Glutamatergic neuron (in vitro differentiated cells): ENCODE data around the gene OR5H1. TPM values are rescaled to one million over a fixed set of nuclear protein-coding genes. Genes with fewer than 3 reads are reported as not detected.
"Not testable (repeated sequence)": the region's sequence is repeated elsewhere in the genome, so short reads cannot be mapped to it uniquely, and the experiment has no call there.

Source experiments
- DNase-seq: peaks from one replicate; pipeline ENCODE4 v3.0.0; 2022
- H3K27ac Mint-ChIP-seq: one replicate; pipeline ENCODE4 v1.8.0; 2020; ENCODE audit warnings: mild to moderate bottlenecking, mixed read lengths, inconsistent platforms; ENCODE audit not compliant: unreplicated experiment
- H3K27me3 Mint-ChIP-seq: one replicate; pipeline ENCODE4 v1.8.0; 2020; ENCODE audit warnings: mild to moderate bottlenecking, moderate library complexity, mixed read lengths, inconsistent platforms; ENCODE audit not compliant: unreplicated experiment
- H3K36me3 Mint-ChIP-seq: one replicate; pipeline ENCODE4 v1.8.0; 2020; ENCODE audit warnings: mild to moderate bottlenecking, mixed read lengths, inconsistent platforms; ENCODE audit not compliant: unreplicated experiment
- H3K4me1 Mint-ChIP-seq: one replicate; pipeline ENCODE4 v1.8.0; 2020; ENCODE audit warnings: mild to moderate bottlenecking, low read depth, mixed read lengths, inconsistent platforms; ENCODE audit not compliant: unreplicated experiment
- H3K4me3 Mint-ChIP-seq: one replicate; pipeline ENCODE4 v1.8.0; 2020; ENCODE audit warnings: mild to moderate bottlenecking, mixed read lengths, inconsistent platforms; ENCODE audit not compliant: unreplicated experiment
- H3K9me3 Mint-ChIP-seq: one replicate; pipeline ENCODE4 v1.8.0; 2020; ENCODE audit warnings: mild to moderate bottlenecking, moderate library complexity, mixed read lengths, inconsistent platforms; ENCODE audit not compliant: unreplicated experiment
- CTCF ChIP-seq: fragments of 200-600 bp; sonication (generic); IDR thresholded peaks from one replicate; pipeline ENCODE4 v1.5.0; 2021; ENCODE audit not compliant: partially characterized antibody, unreplicated experiment
- total RNA-seq: library from RNA; stranded (reverse); fragmentation: NEBNext Ultra II Directional; extraction: Animal tissue kit (Norgen Biotek cat#: 25700); gene quantifications from one replicate; pipeline ENCODE4 v1.2.1, GENCODE V29; 2021; ENCODE audit not compliant: unreplicated experiment

OR5H1 gene
- total RNA-seq, 1 donor from 2014 or later: not detected

DNA sequence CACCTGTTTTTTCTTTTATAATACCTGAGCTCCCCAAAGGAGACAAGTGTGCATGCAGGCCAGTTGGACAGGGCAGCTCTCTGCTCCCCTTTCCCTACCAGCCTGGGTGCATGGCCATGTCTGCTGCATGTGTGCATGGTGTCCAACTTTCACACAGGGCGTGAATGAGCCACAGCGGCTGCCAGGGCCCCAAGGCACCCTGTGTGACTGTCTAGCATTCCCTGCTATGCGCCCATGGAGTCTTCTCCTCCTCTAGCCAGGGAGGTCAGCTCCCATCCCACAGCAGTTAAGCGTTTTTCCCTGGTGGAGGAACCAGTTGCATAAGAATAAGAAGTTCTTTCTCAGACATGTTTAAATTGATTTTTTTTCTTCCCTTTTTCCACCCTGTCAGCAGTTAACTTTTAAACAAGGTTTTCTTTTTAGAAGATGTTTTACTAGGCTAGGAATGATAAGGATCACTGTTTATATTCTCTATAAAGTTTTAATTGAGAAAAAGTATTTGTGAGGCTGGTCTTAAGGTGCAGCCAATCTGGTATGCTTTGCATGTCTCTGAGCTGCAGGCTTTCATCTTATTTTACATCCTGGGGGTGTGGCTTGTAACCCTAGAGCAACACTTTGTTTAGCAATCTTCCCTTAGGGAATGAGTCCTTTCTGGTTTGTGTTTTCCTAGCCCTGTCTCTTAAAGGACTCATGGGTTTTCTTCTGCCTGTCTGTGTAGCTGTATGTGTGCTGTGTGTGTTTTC, 20.5 kb upstream of the OR5H1 start:
- H3K9me3 Mint-ChIP-seq: peaks cover 2% of the 10 kb centered on the region
- no peak overlapping the region for H3K27ac Mint-ChIP-seq
- no peaks in the 10 kb centered on the region for H3K27me3 Mint-ChIP-seq
- TF ChIP-seq CTCF: no peak
- no peaks in the 10 kb centered on the region for H3K36me3 Mint-ChIP-seq
- no peaks in the 10 kb centered on the region for H3K4me1 Mint-ChIP-seq
- no peak overlapping the region for H3K4me3 Mint-ChIP-seq
- no peak for DNase-seq

DNA sequence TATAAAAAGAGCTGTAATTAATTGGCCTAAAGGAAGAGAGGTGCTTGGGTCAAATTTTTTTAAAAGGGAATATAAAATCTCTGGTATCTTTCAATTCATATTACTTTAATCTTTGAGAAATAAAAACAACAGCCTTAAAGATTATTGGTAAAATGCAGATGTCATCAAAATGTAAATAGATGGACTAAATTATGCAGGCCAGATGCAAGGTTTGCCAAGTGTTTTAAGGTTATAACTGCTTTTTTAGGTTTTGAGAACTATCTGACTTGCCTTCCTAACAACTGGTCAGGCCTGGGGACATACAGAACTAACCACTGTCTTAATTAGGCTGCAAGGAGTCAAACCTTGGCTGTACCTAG, 20.0 kb upstream of the OR5H1 start:
- Mint-ChIP-seq H3K27me3 (no peaks in the 10 kb centered on the region), H3K27ac (no peak overlapping the region), H3K4me3 (no peak overlapping the region), H3K36me3 (no peaks in the 10 kb centered on the region), H3K9me3 (peaks cover 2% of the 10 kb centered on the region), H3K4me1 (no peaks in the 10 kb centered on the region)
- DNase-seq: no peak
- no peak for TF ChIP-seq CTCF

DNA sequence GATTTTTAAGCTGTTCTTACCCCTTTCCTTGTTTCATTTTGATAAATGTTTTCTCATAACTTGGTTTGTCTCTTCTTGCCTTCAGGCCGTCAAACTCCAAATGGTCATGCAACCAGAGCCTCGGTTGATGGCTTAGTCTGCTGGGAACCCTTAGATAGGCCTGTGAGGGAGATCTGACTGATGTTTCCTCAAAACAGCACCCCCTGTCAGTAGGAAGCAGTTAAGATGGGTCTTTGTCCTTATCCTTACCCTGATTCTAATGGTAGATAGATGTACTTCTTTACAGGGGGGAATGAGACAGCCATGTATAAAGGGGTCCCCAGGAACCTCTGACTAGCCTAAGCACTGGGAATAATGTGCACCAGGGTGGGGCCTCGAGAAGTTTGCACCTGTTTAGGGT, 16.3 kb upstream of the OR5H1 start:
- Mint-ChIP-seq H3K36me3 (no peaks in the 10 kb centered on the region), H3K27ac (peak overlapping the region; percentile 22), H3K4me3 (no peak overlapping the region), H3K27me3 (no peaks in the 10 kb centered on the region), H3K4me1 (no peaks in the 10 kb centered on the region), H3K9me3 (peaks cover 2% of the 10 kb centered on the region)
- TF ChIP-seq CTCF: no peak
- no peak for DNase-seq

- H3K9me3 Mint-ChIP-seq: peaks cover 2% of the 10 kb centered on the region
- DNase-seq: no peak
- no peak overlapping the region for H3K4me3 Mint-ChIP-seq
- no peaks in the 10 kb centered on the region for H3K36me3 Mint-ChIP-seq
- H3K27me3 Mint-ChIP-seq: no peaks in the 10 kb centered on the region
- no peak overlapping the region for H3K27ac Mint-ChIP-seq
- TF ChIP-seq CTCF: no peak
- no peaks in the 10 kb centered on the region for H3K4me1 Mint-ChIP-seq
Observed at GRCh38 chr3:98115717-98116116, 14.8 kb upstream of the OR5H1 start.

DNA sequence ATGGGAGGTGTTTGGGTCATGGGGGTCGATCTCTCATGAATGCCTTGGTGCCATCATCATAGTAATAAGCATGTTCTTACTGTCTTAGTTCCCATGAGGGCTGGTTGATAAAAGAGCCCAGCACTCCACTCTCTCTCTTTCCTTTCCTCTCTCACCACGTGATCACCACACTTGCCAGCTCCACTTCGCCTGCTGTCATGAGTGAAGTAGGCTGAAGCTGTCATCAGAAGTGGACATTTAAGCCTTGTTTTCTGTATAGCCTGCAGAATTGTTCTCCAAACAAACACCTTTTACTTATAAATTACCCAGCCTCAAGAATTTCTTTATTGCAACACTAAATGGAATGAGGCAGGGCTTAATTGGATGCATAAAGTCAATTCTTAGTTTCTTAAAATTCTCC, 6.1 kb downstream of the OR5H1 start:
- no peak overlapping the region for H3K27ac Mint-ChIP-seq
- no peaks in the 10 kb centered on the region for H3K4me1 Mint-ChIP-seq
- no peak for DNase-seq
- H3K4me3 Mint-ChIP-seq: no peak overlapping the region
- no peaks in the 10 kb centered on the region for H3K9me3 Mint-ChIP-seq
- no peak for TF ChIP-seq CTCF
- H3K36me3 Mint-ChIP-seq: no peaks in the 10 kb centered on the region
- no peaks in the 10 kb centered on the region for H3K27me3 Mint-ChIP-seq

DNA sequence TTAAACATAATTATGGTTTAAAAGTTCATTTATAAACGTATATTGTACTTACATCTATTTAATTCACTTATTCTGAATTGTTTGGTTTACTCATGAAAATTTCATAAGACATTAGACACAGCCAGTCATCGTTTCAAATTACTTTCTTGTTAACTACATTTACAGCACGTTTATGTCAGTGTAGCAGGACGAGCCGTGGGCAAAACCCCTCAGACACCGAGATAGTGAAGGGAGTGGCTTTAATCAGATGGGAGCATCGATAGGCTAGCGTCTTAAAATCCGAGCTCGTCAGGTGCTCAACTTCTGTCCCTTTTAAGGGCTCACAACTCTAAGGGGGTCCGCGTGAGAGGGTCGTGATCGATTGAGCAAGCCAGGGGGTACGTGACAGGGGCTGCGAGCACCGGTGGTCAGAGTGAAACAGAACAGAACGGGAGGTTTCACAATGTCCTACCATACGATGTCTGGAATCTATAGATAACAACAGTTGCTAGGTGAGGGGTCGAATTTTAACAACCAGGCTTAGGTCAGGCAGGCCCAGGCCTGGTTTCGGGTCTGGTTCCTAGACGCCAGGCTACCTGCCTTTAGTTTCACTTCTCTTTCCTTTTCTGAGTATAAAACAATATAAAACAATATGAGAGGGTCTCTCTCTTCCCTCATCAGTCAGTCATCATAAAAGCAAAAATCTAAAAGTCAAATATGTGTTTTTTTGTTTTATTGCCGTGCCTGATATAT, 7.5 kb downstream of the OR5H1 start:
- not testable (repeated sequence) for H3K4me1 Mint-ChIP-seq, DNase-seq, H3K36me3 Mint-ChIP-seq, H3K4me3 Mint-ChIP-seq, H3K9me3 Mint-ChIP-seq, H3K27me3 Mint-ChIP-seq, H3K27ac Mint-ChIP-seq
